Measurements from ENCODE around the gene BAG1.

BAG1 gene

GRCh38 chr9:33227008-33227398, 37.5 kb downstream of the BAG1 start:
- Mint-ChIP-seq H3K27me3 (no peaks in the 10 kb centered on the region), H3K4me3 (no peak overlapping the region), H3K36me3 (ENCODE audit: low read depth) (no peaks in the 10 kb centered on the region), H3K9me3 (no peaks in the 10 kb centered on the region), H3K27ac (peak overlapping the region; percentile 40), H3K4me1 (peaks cover 17% of the 10 kb centered on the region)
- DNase-seq (no peak), ATAC-seq (peak; percentile 18)

- H3K27ac Mint-ChIP-seq = no peak overlapping the region
- no peaks in the 10 kb centered on the region for H3K9me3 Mint-ChIP-seq
- peak; percentile 76 for DNase-seq
- peak; percentile 34 for ATAC-seq
- H3K4me1 Mint-ChIP-seq = peaks cover 20% of the 10 kb centered on the region
- no peak overlapping the region for H3K4me3 Mint-ChIP-seq
- no peaks in the 10 kb centered on the region for H3K27me3 Mint-ChIP-seq
- no peaks in the 10 kb centered on the region for H3K36me3 Mint-ChIP-seq (ENCODE audit: low read depth)
These were observed 39.0 kb downstream of the BAG1 start for GRCh38 chr9:33225319-33226147.

GRCh38 chr9:33223696-33224095, 40.8 kb downstream of the BAG1 start:
- Mint-ChIP-seq H3K27ac (no peak overlapping the region), H3K4me3 (no peak overlapping the region), H3K36me3 (ENCODE audit: low read depth) (no peaks in the 10 kb centered on the region), H3K4me1 (peaks cover 20% of the 10 kb centered on the region), H3K9me3 (no peaks in the 10 kb centered on the region), H3K27me3 (no peaks in the 10 kb centered on the region)
- ATAC-seq = no peak
- no peak for DNase-seq

GRCh38 chr9:33222031-33222430, 42.5 kb downstream of the BAG1 start:
- no peak overlapping the region for H3K27ac Mint-ChIP-seq
- DNase-seq = no peak
- no peak overlapping the region for H3K4me3 Mint-ChIP-seq
- H3K9me3 Mint-ChIP-seq = no peaks in the 10 kb centered on the region
- no peaks in the 10 kb centered on the region for H3K36me3 Mint-ChIP-seq (ENCODE audit: low read depth)
- no peak for ATAC-seq
- no peaks in the 10 kb centered on the region for H3K27me3 Mint-ChIP-seq
- peaks cover 18% of the 10 kb centered on the region for H3K4me1 Mint-ChIP-seq

GRCh38 chr9:33221568-33221884, 43.0 kb downstream of the BAG1 start:
- no peak for DNase-seq
- Mint-ChIP-seq H3K9me3 (no peaks in the 10 kb centered on the region), H3K27me3 (no peaks in the 10 kb centered on the region), H3K27ac (no peak overlapping the region), H3K4me3 (no peak overlapping the region), H3K36me3 (ENCODE audit: low read depth) (no peaks in the 10 kb centered on the region), H3K4me1 (peaks cover 14% of the 10 kb centered on the region)
- no peak for ATAC-seq

GRCh38 chr9:33220681-33221567, 43.6 kb downstream of the BAG1 start:
- peaks cover 12% of the 10 kb centered on the region for H3K4me1 Mint-ChIP-seq
- H3K9me3 Mint-ChIP-seq = no peaks in the 10 kb centered on the region
- H3K36me3 Mint-ChIP-seq (ENCODE audit: low read depth) = no peaks in the 10 kb centered on the region
- H3K27me3 Mint-ChIP-seq = no peaks in the 10 kb centered on the region
- H3K27ac Mint-ChIP-seq = no peak overlapping the region
- no peak for DNase-seq
- no peak for ATAC-seq
- H3K4me3 Mint-ChIP-seq = no peak overlapping the region

GRCh38 chr9:33211695-33212393, 52.7 kb downstream of the BAG1 start:
- H3K4me3 Mint-ChIP-seq = no peak overlapping the region
- no peak for ATAC-seq

GRCh38 chr9:33210006-33210715, 54.3 kb downstream of the BAG1 start:
- H3K27ac Mint-ChIP-seq = no peak overlapping the region
- no peaks in the 10 kb centered on the region for H3K27me3 Mint-ChIP-seq
- no peaks in the 10 kb centered on the region for H3K9me3 Mint-ChIP-seq
- H3K36me3 Mint-ChIP-seq (ENCODE audit: low read depth) = no peaks in the 10 kb centered on the region
- DNase-seq = no peak
- no peak overlapping the region for H3K4me3 Mint-ChIP-seq
- ATAC-seq = no peak
- H3K4me1 Mint-ChIP-seq = peaks cover 1% of the 10 kb centered on the region

More at GRCh38 chr9:33211695-33212393, 52.7 kb downstream of the BAG1 start:
- no peak for DNase-seq
- Mint-ChIP-seq H3K27ac (no peak overlapping the region), H3K36me3 (ENCODE audit: low read depth) (no peaks in the 10 kb centered on the region), H3K27me3 (no peaks in the 10 kb centered on the region), H3K4me1 (peaks cover 1% of the 10 kb centered on the region), H3K9me3 (no peaks in the 10 kb centered on the region)

GRCh38 chr9:33209394-33209793, 55.1 kb downstream of the BAG1 start:
- H3K9me3 Mint-ChIP-seq = no peaks in the 10 kb centered on the region
- no peaks in the 10 kb centered on the region for H3K36me3 Mint-ChIP-seq (ENCODE audit: low read depth)
- ATAC-seq (no peak), DNase-seq (no peak)
- H3K4me3 Mint-ChIP-seq = no peak overlapping the region
- H3K27ac Mint-ChIP-seq = peak overlapping the region; percentile 16
- peaks cover 1% of the 10 kb centered on the region for H3K4me1 Mint-ChIP-seq
- H3K27me3 Mint-ChIP-seq = no peaks in the 10 kb centered on the region

GRCh38 chr9:33202552-33203201, 61.8 kb downstream of the BAG1 start:
- Mint-ChIP-seq H3K9me3 (no peaks in the 10 kb centered on the region), H3K36me3 (ENCODE audit: low read depth) (no peaks in the 10 kb centered on the region), H3K27ac (no peak overlapping the region), H3K27me3 (no peaks in the 10 kb centered on the region), H3K4me3 (no peak overlapping the region), H3K4me1 (peaks cover 14% of the 10 kb centered on the region)
- DNase-seq = peak; percentile 58
- ATAC-seq = peak; percentile 98

Measured in activated naive CD8-positive, alpha-beta T cell treated with anti-CD3 and anti-CD28 coated beads, Interleukin-2, amount 50 U/mL, for 24 hours (primary cell).